ENCODE measurements around the gene B4GAT1.
"Not testable (repeated sequence)": the region's sequence is repeated elsewhere in the genome, so short reads cannot be mapped to it uniquely, and the experiment has no call there.

The B4GAT1 gene

DNA sequence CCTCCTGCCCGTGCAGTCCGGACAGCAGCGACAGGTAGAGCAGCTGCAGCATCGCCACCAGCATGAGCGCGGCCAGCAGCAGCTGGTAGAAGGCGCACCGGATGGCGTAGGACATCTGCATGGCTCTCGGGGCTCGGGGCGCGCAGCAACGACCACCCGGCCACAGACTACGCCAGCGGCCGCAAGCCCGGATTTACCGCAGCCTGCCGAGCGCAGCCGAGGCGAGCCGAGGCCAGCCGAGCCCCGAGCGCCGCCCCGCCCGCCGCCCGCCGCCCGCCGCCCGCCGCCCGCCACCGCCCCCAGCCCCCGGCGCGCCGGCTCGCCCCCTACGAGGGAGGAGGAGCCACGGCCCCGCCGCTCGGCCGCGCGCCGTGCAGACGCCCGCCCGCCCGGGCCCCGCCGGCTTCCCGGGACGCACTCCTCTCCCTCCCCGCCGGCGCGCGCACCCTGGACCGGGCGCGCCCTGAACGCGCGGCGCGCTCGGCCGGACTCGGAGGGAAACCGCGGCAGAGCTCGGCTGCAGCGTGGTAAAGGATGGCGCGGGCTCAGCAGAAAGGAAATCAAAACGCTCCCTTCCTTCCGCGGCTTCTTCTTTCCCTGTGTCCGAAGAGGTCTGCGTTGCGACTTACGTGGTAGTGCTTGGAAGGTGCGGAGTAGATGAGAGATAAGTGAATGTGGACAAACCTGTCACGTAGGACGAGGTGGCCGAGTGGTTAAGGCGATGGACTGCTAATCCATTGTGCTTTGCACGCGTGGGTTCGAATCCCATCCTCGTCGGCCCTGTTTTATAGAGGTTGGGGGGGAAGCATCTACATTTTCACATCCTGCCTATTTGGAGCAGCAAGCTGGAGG, at the start of gene B4GAT1:
Gene B4GAT1 (minus strand): TSS at position 205 of the 852 bp plus-strand sequence. CDS start 84 bp downstream, at position 121.
- DNase-seq, result peak; percentile 92 to 96

DNA sequence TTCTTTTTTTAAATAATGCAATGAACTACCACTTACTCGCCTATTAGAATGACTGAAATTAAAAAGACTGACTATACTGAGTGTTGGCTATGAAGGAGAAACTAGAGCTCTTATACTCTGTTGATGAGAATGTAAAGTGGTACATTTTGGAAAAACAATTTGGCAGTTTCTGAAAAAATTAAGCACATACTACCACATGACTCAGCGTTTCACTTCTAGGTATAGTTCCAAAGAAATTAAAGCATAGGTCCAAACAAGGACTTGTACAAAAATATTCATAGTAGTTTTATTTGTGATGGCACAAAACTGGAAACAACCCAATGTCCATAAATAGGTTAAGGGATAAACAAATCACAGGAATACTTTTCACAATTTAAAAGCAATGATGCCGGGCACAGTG, 46.5 kb upstream of the B4GAT1 start:
- DNase-seq, result no peak

DNA sequence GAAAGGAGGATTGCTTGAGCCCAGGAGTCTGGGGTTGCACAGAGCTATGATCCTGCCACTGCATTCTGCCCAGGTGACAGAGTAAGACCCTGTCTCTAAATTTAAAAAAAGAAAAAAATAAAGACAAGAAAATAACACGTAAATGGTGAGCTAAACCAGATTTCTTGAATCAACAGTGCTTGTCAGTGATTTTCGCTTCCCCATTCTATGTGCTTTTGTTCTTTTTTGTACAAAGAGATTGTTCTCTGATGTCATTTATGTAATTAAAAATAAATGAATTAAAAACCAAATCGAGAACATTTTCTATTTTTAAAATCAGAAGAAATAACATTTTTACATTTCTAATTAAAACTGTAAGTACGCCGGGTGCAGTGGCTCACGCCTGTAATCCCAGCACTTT, 43.9 kb upstream of the B4GAT1 start:
- DNase-seq, result no peak

DNA sequence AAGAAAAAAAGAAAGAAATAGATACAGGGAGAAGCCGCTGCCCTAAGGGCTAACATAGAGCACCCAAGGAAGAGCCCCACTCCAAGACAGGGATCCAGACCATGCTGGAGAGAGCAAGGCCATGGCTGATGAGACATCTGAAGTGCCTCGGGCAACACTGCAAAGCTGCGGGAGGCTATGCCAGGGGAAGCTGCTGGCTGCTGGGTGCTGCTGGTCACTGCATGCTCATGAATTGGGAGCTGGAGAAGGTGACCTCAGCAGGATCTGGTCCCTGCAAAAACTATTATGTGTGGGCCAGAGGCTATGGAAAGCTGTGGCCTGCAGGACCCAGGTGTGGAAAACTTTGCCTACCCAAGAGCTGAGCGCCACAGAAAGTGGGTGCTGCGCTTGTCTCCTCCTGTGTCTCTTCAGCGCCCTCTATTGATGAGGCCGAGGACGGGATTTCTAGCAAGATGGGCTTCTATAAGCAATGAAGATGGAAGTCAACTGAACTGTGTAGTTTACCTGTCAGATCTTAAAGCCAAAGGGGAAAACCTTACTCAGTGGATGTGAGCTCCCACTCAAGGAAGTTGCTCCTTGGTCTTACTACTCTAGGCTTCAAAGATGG, 41.5 kb upstream of the B4GAT1 start:
- DNase-seq, result peak; percentile 76 to 90

DNA sequence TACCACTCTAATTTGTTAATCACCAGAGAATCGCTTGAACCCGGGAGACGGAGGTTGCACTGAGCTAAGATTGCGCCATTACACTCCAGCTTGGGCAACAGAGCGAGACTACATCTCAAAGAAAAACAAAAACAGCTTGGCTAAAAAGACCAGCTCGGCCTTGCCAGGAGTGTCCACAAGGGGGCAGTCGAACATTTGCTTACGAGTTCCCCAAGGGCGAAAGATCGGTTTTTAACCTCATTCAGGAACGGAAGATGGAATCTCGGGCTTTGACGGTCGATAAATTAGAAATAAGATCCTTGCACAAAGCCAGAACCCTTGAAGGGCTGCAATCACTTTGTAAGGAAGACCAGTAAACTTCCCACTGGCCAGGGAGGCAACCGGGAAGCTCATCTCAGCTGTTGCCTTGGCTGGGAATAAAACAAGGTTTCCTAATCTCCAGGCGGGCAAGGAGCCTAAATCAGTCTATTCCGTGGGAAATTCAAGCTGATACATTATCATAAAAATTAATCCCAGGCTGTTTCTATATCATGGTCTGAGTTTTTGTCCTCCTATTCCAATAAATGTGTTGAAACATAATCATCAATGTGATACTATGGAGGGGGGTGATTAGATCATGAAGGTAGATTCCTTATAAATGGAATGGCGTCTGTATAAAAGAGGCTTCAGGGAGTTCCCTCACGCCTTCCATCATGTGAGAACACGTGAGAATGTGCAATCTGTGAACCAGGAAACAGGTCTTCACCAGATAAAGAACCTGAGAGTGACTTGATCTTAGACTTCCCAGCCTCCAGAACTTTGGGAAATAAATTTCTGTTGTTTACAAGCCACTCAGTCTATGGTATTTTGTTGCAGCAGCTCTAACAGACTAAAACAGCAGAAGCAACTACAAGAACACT, 39.0 kb upstream of the B4GAT1 start:
- peak; percentile 79 to 94 for DNase-seq

DNA sequence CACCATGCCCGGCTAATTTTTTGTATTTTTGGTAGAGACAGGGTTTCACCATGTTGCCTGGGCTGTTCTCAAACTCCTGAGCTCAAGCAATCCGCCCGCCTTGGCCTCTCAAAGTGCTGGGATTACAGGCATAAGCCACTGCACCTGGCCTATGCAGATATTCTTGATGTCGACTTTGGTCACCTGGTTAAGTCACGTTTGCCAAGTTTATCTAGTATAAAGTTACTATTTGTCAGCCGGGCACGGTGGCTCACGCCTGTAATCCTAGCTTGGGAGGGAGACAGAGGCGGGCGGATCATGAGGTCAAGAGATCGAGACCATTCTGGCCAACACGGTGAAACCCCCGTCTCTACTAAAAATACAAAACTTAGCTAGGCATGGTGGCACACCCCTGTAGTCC, 36.9 kb upstream of the B4GAT1 start:
- not testable (repeated sequence) for DNase-seq

DNA sequence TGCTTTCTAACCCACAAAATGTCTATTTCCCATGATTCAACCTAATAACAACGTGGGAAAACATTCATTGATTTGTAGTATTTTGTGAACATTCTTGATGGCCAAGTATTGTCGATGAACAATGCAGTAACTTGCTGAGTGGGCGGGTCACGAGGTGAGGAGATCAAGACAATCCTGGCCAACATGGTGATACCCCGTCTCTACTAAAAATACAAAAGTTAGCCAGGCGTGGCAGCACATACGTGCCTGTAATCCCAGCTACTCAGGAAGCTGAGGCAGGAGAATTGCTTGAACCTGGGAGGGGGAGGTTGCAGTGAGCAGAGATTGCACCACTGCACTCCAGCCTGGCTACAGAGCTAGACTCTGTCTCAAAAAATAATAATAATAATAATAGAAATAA, 32.8 kb upstream of the B4GAT1 start:
- DNase-seq, result peak in 1 of 2 experiments; percentile 34

DNA sequence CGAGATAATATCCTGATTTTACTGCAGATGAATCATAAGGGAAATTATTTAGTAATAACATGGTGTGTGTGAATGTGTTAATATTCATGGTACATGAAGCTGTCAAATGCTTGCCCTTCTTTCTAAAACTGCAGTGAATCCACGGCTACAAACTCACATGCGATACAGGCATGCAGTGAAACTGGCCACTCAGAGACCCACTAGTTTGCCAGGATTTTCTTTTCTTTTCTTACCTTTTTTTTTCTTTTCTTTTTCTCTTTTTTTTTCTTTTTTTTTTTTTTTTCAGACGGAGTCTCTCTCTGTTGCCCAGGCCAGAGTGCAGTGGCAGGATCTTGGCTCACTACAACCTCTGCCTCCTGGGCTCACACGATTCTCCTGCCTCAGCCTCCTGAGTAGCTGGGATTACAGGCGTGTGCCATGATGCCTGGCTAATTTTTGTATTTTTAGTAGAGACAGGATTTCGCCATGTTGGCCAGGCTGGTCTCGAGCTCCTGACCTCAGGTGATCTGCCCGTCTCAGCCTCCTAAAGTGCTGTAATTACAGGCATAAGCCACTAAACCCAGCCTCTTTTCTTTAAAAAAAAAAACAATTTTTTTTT, 26.4 kb upstream of the B4GAT1 start:
- not testable (repeated sequence) for DNase-seq

DNA sequence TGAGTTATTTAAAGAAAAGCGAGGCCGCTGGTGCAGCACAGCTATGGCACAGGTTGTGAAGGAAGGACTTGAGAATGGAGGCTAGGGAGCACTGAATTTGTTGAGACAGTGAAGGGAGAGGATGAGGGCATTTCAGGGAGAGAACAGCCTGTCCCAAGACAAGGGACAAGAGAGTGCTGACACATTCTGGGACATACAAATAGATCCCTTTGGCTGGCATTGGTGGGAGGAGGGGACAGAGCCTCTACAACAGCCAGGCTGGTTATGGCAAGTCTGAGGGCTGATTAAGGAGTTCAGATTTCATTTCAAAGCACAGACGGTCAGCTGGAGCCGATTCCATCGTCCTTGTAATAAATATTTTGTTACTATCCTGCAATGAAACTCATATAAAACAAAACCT, 25.8 kb upstream of the B4GAT1 start:
- DNase-seq, result no peak

DNA sequence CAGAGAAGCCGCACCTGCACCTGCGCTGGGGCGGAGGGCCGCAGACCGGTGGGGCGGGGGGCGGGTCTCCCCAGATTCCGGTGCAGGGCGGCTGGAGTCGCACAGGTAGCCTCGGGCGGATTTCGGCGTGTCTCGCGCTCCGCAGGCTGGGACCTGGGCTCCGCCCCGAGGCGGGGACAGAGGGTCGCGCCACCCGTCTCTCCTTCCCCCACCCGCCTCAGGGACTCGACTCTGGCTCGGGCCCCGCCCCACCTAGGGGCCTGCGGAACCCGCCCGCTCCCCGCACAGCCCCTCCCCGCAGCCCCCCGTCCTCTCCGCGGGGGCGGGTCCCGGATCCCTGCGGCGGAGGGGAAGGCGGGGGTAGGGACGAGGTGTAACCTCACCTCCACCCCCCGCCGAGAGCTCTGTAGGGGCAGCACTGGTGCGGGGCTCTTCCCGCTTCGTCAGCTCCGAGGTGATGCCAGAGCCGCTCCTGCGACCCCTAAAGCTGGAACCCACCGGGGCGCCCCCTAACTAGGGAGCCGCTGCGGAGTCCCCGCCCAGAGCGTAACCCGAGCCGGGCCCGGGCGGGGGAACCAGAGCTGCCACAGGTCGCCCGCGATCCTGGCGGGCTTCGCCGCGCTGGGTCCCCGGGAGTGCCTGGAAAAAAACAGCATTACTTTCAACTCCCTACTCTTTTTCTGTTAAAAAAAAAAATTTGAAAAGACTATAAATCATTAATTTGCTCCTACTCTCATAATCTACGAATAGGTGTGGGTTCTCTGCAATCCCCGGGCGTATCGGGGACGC, 24.4 kb upstream of the B4GAT1 start, which contains the start of gene SLC29A2:
Gene SLC29A2 (minus strand): TSS at position 134 of the 789 bp plus-strand sequence. CDS start 169 bp downstream, outside the sequence.
- peak; percentile 96 to 99 for DNase-seq

DNA sequence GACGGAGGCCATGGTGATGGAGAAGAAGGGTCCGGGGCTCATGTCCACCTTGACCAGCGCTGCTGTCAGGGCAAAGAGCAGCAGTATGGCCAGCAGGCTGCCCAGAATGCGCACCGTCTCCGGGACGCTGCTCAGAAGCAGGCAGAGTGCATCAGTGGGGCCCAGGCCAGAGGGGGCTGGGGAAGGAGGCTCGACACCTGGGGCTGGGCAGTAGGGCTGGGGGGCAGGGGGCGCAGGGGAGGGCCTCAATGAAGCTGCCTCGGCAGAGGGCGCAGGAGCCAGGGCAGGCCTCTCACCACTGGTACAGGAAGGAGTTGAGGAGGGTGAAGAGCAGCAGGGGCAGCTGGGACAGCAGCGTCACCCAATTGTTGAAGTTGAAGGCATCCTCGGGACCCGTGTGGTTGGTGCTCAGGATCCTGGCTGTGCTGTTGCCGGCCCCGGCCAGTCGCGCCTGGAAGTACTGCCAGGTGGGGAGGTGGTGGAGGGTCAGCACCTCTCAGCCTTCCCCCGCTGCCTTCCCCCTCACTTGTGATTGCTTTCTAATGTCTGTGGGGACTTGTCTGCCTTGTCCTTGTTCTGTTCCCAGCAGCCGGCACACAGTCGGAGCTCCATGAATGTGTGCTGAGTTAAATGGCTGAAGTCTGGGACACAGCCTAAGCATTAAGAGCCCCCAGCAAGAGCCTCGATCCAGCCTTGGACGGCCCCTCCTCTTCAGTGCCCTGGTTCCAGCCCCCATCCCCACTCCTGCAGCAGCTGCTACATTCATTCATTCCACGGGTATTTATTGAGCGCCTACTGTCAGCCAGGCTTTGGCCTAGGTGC, 21.9 kb upstream of the B4GAT1 start:
- DNase-seq, result no peak

DNA sequence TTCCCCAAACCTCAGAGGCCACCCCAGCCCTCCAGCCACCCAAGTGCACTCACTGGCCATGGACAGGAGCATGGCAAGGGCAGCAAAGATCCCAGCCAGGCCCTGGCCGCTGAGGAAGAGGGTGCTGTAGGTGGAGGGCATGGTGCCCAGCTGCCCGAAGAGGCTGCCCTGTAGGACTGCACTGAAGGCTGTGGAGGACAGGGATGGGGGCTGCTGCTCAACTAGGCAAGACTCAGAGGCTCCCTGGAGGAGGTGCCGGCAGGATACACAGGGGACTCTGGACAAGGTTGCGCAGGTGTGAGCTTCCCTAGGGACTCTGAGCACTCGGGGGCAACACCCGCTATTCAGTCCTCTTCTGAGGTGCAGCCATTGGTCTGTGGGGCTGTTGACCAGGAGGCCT, 21.1 kb upstream of the B4GAT1 start:
- DNase-seq, result no peak

DNA sequence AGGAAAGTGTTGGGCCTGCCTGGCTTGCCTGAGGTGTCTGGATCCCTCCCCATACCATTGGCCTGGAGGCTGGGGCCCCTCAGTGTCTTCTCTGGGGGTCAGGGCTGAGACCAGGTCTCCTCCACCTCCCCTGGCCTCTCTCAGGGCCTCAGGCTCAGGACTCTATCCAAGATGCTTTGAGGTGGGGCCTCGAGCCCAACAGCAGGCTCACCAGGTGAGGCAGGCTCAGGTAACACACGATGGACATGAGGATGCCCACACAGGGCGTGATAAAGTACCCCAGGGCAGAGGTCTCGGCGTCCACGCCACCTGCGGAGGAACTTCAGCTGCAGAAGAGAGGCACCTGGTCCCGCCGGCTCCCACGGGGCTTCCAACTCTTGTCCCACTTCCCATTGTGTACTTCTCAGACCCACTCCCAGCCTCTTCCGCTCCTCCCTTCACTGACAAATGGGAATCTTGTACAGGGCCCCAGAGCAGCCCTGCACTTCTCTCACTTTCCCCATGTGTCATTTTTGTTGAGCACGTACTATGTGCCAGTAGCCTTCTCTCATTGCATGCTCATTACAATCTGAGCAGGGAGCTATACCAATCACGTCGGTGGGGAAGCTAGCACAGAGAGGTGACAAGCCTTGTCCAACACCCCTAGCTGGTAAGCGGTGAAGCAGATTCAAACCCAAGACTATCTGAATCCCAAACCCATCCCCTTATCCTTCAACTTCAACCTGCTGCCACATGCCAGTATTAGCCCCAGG, 20.3 kb upstream of the B4GAT1 start:
- DNase-seq, result no peak

DNA sequence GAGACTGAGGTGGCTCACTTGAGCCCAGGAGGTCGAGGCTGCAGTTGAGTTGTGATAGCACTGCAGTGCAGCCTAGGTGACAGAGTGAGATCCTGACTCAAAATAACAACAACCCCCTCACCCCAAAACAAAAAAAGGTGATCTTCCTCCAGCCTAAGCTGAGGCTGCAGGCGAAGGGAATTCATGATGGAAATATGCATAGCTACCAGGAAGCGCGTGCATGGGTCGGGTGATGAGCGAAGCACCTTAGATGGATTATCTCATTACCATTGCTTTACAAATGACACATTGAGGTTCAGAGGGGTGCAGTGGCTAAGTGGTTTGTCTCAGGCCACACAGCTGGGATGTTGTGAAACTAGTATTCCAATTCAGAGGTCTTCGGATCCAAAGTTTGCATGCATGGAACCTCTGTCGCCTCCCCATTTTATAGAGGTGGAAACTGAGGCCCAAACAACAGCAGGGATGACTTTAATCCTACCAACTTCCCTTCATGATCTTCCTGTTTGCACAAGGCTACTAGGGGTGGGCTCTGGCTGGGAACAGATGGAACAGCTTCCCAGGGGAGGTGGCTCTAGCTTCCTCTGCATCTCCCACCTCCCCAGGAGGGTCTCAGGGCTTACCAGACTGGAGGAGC, 19.5 kb upstream of the B4GAT1 start:
- DNase-seq, result no peak

DNA sequence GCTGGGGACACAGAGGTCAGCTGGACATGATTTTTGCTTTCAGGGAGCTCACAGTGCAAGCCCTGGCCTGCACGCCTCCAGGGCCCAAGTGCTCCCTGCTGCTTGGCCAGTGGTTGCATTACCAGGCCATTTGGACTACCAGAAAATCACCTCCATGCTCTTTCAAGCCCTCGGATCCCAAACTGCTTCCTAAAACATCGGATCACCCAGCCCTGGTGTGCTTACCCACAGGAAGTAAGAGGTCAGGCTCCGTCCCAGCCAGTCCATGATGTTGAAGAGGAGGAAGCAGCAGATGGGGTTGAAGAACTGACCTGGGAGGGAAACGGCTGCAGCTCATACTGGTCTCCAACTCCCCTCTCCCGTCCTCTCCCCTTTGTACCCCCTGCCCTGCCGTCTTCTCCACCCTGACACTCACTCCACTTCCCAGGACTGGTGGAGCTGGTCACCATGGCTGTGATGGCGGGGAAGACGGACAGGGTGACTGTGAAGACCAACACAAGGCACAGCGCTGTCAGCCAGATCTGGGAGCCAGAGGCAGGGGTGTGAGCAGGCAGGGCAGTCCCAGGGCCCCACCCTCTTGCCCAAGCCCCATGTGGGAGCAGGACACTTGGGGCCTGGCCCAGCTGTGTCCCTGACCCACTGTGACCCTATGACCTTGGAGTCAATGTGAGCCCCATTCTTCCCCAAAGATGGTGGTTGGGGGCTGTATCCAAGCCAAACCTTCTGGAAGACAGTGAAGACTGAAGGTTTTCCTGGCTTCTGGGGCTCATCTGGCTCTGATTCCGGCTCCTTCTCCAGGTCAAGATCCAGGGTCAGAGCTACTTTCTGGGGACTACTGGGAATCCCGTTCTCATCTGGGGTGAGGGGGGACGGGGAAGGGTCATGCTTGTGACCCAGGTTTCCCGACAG, 18.5 kb upstream of the B4GAT1 start:
- no peak for DNase-seq

DNA sequence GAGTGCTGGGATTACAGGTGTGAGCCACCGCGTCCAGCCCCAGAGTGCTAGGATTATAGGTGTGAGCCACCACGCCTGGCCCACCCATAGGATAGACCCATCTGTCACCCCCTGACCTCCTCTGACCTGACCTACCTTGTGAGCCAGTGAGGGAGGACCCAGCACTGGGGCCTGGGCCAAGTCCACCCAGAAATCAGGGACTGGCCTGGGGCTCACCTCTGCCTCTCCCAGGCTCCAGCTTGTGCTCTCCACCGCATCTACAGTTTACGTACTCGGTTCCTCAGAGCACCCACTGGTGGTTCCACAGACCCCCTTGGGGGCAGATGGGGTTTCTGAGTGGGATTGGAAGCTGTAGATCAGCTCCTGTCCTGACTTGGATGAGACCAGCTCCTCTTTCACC, 17.7 kb upstream of the B4GAT1 start:
- DNase-seq, result no peak

DNA sequence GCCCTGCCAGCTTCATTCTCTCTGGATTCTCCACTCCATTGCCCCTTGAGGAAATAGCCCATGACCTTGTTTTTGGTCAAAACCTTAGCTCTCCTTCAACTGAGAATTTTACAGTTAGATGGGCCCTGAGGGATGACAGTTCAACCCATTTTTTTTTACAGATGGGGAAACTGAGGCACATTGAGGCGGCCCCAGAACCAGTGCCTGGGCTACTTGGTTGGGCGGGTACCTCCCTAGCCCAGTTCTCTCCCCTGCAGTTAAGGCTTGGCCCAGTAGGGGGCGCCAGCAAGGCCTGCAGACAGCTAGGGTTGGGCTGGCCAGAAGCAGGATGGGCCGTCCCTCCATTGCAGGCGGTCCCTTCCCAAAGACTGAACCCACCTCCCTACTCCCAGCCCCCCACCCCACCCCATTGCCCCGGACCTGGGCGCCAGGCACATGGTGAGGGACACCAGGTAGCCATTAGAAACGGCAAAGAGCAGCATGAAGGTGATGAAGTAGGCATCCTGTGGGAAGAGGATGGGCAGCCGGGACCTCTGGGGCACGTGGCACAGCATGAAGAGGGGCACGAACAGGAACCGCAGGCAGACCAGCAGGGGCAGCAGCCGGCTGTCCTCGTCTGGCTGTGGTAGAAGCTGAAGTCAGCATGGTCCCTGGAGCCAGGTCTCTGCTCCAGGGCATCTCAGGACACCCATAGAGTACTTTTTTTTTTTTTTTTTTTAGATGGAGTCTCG, 16.5 kb upstream of the B4GAT1 start:
- DNase-seq, result peak; percentile 65 to 71

DNA sequence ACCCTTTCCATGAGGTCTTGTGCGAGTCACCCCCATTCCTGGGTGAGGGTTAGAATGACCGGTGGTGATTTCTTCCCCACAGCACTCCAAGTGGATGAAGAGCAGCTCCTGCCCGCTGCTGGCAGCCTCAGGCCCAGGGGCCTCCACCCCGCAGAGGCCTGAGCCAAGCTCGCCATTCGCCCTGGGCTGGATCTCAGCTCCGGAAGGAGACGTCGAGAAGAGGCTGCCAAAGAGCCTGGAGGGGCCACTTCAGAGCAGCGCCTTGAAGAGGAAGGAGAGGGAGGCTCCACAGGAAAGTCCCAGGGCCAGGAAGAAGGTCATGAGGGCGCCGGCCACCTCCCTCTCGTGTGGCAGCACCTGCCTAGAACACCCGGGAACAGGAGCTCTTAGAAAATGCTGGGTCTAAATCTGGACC, 15.8 kb upstream of the B4GAT1 start:
- DNase-seq, result no peak
